NT2/D1 (cell line): ENCODE data around the gene TCF4.

Source experiments
- YY1 ChIP-seq: IDR thresholded peaks from 2 replicates; pipeline ENCODE4 v1.6.1; 2011; ENCODE audit not compliant: insufficient read length, insufficient read depth
- ZNF274 ChIP-seq: IDR thresholded peaks from 2 replicates; pipeline ENCODE4 v1.6.1; 2011; ENCODE audit warnings: mild to moderate bottlenecking, low read depth, low read length

DNA sequence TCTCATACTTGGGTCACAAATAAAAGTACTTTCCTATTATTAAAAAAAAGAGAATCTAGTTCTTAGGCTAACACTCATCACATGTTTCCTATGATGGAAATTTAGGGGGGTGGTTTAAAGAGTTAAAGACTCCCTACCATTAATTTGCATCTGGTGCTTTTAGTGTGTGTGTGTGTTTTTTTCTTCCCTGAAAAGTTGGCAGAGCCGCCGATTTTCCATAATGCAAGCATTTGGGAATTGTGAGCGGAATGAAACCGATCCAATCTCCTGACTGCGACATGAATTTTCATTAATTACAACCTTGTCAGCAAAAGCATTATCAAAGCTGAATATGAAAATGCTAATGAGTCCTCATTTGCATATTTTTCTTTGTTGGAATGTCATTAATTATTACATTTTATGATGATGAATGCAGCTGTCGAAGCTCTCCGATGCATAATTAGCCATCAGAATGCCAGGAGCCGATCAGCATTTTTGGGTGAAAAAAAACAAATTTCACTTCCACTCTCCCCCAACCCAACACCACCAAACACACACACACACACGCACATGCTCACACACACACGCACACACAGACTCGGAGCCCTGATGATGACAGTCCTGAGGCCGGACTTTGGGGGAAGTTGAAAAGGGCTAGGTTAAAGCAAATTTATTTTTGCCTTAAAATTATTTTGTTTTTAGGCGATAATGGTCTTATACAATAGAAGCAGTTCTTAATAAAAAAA, 165.4 kb downstream of the TCF4 start:
- no peak for TF ChIP-seq YY1
- no peak for TF ChIP-seq ZNF274
